DMS 273 (cell line): ENCODE measurements around the gene DPF3.
A peak's percentile ranks its signal among the peaks of the same experiment; 100 is the strongest.

ENCODE experiments used
- DNase-seq: peaks from one replicate; lab custom pipeline; 2025; ENCODE audit not compliant: unreplicated experiment; lab: John Stamatoyannopoulos, UW

Gene DPF3

DNA sequence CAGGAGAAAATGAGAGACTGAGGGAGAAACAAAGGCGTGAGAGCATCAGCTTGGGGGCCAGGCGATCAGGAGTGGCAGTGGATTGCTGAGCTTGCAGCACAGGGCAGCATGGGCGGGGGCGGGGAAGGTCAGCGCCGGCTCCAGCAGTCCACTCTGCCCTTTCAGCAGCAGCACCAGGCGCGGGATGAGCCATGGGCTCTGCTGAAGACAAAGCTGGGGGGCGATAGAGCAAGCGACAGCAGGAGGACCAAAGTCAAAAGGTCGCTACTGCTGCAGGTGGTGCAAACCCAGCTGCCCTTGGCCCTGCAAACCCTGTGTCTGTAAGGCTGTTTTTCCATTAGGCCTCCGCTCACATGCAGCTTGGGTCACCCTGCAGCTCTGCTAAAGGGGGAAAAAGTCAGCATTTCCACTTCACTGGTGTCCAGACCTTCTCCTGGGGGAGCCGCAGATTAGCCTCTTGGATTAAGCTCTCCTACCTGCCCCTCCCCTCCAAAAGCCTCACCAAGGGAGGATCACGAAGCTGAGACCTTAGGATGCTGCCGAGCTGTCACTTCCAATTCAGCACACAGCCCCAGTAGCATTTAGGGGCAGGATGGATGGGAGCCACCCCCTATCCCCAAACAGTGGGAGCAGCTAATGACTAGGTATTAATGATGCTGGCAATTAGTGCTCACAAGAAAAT, 204.8 kb downstream of the DPF3 start:
- DNase-seq: no peak

DNA sequence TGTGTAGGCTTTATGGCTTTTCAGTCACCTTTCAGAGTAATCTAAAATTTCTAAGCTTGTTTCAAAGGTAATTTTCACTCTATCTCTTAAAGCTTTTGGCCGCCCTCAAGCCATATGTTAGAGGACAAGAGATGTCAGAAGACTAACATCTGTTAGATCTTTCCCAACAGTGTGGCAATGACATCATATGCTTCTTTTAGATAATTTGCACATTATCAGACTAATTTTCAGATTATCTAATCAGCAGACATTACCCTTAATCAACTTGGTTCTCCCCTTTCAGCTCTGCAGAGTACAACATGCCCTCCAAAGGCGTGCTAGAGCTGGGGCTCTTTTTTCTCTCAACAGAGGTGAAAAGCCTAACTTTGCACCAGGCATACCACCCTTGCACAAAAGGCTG, 207.1 kb downstream of the DPF3 start:
- peak; percentile 91 for DNase-seq

DNA sequence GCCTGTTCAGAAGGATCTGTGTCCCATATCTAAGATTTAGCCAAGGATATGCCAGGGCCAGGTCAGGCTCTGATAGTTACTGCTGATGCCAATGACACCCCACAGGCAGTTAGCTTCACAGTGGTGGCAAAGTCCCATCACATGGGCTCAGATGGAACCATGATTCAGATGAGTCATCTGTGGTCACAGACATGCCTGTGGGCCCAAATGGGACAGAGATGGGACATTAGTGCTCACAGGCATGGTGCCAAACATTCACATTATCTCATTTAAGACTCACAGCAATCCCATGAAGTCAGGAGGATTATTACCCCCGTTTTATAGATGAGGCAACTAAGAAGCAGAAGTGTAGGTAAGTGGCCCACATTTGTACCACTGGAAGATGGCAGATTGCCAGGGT, 207.8 kb downstream of the DPF3 start:
- DNase-seq: peak; percentile 35

DNA sequence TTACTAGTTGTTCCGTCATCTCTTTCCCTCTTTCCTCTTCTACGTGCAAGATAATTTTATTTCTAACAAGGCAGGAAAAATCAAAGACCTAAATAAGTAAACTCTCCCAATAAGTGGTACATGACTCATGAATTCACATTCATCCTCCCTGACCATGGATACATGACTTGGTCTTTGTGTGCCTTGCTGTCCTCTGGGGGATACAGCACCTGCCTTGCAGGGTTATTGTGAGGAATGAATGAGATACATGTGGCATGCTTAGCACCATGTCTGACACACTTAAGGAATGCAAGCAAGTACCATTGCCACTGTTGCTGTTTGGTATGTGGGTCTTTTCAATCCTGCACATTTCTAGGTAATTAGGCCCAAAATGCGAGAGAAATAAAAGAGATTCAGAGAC, 208.4 kb downstream of the DPF3 start:
- no peak for DNase-seq

DNA sequence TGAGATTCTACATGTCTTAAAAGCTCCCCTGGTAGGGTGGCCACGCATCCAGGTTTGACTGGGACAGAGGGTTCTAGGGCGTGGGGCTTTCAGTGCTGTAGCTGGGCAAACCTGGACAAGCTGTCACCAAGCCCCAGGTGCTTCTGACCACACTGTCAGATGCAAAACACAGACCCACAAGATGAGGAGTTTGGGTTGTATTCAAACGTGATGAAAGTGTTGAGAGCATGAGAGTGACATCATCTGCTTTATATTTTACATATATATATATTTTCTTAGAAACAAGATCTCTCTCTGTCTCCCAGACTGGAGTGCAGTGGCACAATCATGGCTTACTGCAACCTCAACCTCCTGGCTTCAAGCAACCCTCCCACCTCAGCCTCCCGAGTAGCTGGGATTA, 210.1 kb downstream of the DPF3 start:
- no peak for DNase-seq

DNA sequence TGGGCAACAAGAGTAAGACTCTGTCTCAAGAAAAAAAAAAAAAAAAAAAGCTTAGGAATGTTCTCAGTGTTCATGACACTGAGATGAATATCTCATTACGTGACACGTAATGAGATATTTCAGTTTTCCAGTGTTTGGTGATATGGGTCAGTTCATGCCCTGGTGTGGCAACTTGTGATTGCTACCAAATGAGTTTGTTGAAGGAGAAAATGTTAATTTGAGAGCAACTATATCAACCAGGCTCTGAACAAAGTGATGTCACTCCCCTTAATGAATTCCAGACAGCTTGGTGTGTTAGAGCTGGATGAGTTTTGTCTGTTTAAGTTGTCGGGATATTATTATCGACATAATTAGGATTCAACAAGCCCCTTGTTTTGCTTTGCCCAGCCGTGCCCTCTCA, 211.7 kb downstream of the DPF3 start:
- DNase-seq: peak; percentile 9

DNA sequence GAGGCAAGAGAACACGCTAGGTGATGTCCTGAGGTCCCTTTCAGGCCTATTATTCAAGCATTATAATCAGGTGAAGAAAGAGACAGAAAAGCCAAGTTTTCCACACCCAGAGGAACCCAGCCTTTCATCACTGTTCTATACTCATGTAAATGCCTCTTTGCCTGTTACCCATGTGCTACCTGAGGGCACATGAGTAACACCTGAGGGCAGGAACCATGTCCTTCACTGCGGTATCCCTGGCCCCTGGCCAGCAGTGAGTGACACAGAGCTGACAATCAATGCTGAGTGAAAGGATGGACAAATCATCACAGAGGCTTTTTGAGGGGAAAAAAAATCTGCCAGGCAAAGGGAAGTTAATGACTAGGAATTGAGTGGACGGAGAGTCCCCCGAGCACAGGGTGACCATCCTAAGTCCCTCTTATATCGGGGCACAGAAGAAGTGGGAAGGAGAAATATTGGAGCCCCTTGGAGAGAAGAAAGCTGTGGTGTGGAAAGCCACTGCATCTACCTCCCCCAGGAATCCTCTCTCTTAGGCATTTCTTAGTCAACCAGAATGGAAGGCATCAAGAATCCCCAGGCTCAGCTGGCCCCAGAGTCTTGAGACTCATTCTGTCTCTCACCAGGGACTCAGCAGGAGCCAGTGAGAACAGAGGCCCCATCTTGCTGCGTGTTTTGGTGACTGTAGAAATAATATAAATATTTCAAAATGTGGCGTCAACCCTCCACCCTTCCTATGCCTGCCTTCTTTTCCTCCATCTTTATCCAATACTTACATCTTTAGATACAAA, 212.9 kb downstream of the DPF3 start:
- DNase-seq: no peak

DNA sequence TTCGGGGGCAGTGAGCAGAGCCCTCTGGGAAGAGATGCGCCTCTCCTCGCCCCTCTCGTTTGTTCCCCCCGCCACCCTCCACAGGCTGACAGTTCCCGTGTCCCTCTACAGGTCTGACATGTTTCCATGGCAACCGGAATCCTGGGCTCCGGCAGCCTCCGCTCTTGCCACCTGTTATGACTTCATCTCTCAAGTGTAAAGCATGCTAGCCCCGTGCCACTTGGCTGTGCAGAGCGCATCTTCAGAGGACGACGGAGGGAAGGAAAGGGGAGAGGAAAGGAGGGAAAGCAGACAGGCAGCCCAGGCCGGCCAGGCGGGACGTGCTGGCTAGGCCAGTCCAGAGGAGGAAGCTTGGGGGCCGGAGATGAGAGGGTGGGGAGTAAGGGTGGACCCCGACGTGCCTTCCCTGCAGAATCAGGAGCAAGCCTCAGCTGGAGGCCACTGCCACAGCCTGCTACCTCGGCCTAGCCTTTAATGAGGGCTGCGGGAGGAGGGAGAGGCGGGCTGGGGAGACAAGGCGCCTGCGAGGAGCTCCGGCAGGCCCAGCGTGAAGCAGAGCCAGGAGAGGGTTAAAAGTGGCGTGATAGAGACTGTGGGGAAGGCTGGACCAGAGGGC, 214.3 kb downstream of the DPF3 start:
- peak; percentile 95 for DNase-seq

DNA sequence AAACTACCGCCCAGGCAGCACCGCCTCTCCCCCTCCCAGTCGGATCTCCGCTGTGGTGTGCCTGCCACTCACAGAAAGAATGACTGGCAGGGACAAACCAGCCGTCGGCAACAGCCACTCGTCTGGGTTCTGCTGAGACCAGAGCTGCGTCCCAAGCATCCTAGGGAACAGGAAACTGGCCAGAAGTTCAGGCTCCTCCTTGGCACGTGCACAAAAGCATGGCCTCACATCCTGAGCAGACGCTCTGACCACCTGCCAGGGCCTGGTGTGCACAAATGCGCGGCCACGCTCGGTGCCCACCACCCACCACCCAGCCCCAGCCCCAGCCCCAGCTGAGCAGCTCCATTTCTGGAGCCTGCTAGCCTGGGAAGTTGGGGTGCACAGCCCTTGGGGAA, 214.8 kb downstream of the DPF3 start:
- peak; percentile 93 for DNase-seq

DNA sequence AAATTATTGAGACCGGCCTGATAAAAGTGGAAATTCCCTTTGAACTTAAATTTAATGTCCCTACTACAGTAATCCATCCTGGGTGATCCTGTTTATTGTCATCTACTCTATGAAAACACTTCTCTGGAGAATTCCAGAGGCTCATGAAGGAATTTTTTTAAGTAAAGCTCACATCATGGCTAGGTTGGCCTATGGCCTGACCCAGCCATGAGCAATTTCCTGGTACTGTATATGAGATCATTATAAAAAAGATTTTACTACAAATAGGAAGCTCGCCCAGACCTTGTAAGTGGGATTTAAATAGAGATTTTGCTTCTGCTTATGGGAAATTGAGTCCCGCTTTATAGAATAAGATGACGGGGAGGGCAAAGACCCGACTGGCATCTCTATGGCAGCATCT, 215.5 kb downstream of the DPF3 start:
- no peak for DNase-seq

DNA sequence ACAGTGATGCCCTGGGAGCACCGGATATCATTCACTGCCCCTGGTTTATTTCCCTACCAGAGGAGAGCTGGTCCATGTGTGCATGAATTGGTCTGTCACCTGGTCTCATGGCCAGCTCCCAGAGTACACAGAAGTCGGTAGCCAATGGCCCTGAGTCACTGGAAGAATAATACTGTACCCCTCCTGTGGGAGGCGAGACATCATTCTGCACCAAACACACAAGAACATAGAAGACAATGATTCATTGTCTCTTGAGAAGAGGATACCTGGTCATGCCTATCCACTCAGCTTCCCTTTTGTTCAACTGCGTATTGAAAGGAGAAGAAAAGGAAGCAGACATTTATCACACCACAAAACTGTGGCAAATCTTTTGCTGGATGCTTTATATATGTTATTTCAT, 216.2 kb downstream of the DPF3 start:
- DNase-seq: no peak

DNA sequence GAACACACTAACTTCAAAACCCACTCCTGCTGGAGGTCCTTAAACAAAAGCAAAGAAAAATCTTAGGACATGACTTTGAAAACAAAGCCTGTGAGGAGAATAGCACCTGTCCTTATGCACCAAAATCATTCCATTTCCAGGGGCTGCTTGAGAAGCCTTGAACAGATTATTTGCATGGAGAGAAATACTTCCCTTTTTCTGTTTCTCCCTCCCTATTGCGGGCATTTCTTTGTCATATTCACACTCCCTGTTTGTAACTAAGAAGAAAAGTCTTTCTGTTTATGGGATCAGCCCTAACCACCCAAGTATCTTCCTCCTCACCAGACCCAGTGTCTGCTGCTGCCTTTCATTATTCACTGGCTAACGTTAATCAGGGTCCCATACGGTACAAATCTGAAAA, 218.8 kb downstream of the DPF3 start:
- no peak for DNase-seq

DNA sequence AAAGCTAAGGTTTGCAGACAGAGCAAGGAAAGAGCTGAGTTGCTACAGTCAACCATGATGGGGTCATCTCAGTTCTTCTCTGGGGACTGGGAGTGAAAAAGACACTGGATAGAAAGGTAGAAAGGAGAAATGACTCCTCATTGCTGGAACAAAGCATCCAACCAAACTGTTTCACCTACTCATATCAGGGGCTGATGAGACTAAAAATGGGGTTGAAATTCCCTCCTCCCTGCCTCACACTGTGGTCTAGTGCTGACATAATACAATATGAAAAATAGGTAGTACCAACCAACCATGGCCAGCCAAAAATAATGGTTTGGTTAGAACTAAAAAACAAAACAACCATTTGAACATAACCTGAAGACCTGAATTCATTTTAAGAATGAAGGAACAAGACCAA, 220.7 kb downstream of the DPF3 start:
- no peak for DNase-seq

DNA sequence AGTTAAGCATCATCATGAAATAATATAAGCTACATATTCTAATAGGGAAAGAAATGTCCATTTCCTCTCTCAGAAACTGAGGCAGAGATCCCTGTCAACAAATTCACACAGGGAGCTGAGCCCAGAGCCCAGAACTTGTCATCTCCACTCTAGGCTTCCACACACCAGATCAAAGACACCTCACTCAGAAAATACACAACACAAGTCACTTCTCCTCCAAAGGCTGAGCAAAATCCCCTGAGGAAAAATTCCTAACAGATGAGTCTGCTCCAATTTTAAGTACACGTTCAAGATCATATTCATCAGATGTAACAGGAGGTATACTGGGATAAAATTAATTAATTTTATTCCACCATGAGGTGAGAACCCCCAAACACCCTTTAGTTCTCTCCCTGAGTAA, 227.3 kb downstream of the DPF3 start:
- DNase-seq: no peak

DNA sequence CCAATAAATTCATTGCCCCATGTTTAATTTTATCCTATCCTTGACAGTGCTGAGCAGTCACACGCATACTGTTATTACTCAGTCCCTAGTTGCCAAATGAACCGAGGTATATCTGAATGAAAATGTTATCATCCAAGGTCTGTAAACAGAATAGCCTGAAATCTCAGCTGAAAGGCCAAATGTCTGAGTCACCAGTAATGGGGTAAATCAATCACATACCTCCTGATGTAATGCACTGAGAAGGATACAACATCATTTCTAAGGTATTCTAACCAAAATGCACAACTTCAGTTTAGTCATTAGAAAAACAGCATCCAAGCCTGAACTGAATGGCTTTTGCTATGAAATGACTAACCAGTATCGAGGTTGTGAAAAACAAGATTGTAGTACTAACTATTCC, 228.6 kb downstream of the DPF3 start:
- no peak for DNase-seq

DNA sequence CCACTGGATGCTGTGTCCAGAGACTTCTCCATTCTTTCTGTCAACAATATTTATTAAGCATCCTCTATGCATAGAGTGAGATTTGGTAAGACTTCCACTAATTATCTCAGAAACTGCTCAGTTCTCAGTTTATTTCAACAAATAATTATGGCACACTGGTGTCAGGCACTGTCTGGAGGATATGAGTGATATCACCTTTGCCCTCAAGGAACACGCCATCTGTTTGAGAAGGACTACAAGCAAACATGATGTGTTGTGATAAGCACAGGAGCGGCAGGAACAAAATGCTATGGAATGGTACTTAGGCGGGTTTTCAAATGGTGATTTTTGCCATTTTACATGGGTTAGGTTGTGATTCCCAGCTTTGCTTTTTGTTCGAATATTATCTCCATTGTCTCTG, 229.2 kb downstream of the DPF3 start:
- DNase-seq: no peak

DNA sequence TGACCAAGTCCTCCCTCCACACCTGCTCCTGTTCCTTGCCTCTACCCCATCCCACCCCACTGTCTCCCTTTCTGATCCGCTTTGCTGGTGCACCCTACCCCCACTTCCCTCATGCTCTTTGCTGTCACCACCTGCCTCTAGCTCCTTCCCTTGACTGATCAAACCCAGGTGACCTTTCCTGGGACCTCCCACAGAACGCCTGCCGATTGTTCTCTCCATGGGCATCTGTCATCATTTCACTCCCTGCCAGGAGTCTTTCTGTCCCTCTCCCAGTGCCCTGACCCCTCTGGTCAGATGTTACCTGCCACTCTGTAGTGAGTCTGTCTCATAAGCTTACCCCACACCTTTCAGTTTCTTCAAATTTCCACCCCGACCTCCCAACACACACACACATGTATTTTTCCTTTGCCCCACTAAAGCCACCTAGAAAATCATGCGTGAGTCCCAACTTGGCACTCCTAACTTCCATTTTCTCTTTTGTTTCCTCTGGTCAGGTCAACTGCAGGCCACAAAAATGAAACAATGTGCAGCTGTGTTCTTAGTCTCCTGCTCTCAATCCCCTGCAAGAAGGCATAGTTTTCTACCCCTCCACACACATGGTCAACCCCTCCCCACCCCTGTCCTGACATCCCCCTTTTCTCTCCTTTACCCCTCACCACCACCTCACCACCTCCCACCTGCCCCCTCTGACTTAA, 229.8 kb downstream of the DPF3 start:
- DNase-seq: no peak

DNA sequence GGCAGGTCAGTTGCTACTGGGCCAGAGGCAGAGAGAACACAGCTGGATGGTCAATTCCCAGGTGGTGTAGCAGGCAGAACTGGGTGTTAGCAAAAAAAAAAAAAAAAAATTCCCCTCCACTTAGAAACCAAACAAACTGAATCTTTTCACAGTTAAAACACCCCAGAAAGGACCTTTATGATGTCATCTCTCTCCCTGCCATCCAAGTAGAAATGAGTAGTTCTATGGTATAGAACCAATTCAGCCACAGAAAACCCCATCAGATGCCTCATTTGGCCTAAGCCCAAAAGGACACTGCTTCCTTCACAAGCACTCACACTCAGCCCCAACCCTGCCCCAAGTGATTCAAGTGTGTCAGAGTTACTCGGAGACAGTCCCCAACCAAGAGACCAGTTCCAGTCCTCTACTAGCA, 230.8 kb downstream of the DPF3 start:
- DNase-seq: no peak

DNA sequence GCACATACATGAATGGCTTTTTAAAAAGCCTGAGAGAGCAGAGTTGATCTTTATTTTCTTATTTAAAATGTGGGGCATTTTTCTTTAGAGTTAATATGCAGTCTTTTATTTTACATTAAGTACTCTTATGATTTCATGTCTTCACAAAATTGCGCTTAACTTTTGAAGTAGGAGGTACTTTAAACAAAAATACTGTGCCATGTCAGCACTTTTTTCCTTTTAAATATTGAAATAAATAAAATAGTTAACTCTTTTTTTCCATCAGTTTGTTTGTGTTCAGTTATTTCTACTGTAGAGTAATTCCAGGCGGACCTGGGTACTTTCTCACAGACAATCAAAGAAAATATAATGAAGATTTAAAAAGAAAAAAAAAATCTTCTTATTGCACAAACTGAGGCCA, 231.7 kb downstream of the DPF3 start:
- no peak for DNase-seq

DNA sequence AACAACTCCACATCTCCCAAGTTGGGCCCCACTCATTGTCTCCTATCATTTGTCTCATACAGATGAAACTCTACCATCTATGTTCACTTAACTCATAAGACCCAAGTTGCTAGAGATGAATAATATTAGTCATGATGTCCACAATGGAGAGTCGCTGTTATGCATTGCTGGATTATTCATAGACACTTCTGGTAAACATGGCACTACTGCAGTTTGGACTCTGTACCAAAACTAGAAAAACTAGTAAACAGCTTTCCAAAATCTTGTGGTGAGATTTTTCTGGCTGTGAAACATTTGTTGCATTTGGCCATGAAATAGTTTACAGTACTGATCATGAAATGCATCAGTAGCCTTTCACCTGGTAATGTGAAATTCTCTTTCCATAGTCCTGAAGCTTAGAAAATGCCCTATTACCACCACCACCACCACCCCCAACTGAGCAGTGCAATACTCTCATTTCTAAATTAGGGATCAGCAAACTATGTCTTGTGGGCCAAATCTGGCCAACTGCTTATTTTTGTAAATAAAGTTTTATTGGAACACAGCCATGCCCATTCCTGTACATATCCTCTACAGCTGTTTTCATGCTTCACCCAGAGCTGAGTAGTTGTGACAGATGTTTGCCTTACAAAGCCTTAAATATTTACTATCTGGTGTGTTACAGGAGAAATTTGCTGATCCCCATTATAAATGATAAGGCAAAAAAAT, 236.5 kb downstream of the DPF3 start:
- no peak for DNase-seq

DNA sequence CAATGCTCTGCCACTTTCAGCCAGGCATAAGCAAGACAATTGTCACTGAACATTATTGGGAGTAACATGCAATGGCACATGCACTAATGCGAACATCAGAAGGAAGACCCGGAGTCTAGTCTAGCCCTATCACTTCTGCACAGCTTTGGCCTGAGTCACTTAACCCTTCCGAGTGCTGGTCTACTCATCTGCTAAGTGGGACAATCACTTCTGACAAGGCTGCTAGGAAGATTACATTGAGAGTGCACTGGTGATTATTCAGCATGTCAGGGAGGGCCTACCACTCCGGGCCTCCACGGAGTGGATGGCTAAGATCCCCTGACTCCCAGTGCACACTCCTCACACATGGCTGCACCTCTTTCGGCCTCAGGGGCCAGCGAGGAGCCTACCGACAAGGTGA, 240.9 kb downstream of the DPF3 start:
- DNase-seq: no peak
